GM15510 (cell line): Measurements from ENCODE around the gene ZNF74.

Experiments
- POLR2A ChIP-seq: IDR thresholded peaks from 3 replicates; pipeline ENCODE4 v1.6.1; 2011; ENCODE audit warnings: borderline replicate concordance; ENCODE audit not compliant: insufficient read length; ENCODE audit errors: extremely low read depth

ZNF74 gene

DNA sequence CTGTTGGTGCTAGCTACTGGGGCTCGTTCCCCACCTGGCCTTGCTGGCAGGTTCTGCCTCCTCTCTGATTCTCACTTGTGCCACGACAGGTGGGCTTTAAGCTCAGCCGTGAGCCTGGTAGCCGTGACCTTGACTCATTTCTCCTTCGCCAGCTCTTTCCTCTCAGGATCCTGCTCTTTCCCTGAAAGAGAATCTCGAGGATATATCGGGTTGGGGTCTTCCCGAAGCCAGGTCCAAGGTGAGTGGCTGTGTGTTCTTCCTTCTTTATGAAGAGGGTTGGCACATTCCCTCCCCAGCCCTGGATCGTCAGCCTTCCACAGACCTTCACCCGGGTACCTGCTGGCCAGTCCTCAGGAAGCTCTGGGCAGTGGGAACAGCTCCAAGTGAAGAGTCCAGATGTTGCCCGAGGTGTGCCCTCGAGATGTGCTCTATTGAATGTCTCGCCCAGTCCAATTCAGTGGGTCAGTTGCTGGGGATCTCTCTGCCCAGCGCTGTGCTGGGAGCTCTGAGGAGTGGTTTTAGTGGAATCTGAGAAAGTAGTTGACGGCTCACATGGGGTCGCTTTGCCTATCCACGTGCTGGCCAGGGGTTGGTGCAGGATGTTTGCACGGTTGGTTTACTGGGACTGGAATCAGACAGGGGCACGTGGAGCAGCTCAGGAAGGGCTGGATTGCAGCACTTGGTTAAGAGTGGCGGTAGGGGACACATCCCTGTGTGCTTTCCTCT lies 1.4 kb downstream of the ZNF74 start:
- TF ChIP-seq POLR2A: no peak

DNA sequence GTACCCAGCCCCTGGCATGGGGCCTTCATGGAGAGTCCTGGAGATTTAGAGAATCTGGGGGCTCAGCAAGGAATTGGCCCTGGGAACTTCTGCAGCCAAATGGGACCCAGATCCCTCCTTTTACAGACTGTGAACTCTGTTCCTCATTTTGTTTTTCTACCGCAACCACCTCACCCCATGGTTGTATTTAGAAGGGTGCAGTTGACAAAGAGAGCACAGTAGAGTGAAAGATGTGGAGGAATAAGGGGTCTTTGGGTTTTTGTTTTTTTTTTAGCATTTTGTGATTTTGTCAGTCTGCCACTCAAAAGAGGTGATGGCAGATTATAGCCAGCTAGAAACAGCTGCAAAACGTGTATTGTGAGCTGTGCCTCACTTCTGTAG lies 1.9 kb downstream of the ZNF74 start:
- TF ChIP-seq POLR2A: no peak

- TF ChIP-seq POLR2A: no peak
Observed at GRCh38 chr22:20396639-20397038, 2.7 kb downstream of the ZNF74 start.

DNA sequence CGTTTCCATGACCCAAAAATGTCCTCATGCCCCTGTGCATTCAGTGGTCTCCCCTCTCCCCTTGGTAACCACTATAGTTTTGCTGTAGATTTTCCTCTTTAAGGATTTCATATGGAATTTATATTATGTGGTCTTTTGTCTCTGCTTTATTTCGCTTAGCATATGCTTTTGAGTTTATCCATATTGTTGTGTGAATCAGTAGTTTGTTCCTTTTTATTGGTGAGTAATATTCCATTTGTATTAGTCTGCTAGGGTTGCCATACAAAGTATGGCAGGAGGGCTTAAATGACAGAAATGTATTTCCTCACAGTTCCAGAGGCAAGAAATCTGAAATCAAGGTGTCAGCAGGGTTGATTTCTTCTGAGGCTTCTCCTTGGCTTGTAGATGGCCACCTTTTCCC lies 3.5 kb downstream of the ZNF74 start:
- no peak for TF ChIP-seq POLR2A

GRCh38 chr22:20398420-20398819 lies 4.5 kb downstream of the ZNF74 start:
- no peak for TF ChIP-seq POLR2A

- TF ChIP-seq POLR2A: no peak
Observed at GRCh38 chr22:20399866-20400605, 6.1 kb downstream of the ZNF74 start.

DNA sequence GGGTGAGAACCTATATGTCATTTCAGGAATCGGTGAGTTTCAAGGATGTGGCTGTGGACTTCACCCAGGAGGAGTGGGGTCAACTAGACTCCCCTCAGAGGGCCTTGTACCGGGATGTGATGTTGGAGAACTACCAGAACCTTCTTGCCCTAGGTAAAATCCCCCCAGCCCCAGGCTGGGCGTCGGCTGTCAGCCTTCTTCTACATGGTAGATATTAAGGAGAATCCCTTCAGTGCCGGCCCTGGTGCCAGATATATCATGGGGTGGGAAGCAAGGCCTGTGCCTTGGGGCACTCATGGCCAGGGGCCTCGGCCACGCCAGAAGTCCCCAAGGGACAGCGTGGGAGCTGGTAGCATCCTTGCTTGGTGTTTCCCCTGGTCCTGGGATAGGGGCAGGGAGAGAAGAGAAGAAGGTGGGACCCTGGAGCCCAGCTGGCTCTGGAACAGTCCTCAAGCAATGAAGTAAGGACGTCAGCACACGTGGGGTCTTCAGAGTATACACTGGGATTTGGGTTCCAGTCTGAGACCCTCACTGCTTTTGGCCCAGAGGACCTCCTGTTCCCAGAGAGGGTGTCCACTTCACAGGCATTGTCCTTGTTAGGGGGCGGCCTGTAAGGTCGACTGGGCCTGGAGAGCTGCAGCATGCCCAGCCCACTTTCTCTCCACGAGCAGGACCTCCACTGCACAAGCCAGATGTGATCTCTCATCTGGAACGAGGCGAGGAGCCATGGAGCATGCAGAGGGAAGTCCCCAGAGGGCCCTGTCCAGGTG lies 6.8 kb downstream of the ZNF74 start:
- no peak for TF ChIP-seq POLR2A

DNA sequence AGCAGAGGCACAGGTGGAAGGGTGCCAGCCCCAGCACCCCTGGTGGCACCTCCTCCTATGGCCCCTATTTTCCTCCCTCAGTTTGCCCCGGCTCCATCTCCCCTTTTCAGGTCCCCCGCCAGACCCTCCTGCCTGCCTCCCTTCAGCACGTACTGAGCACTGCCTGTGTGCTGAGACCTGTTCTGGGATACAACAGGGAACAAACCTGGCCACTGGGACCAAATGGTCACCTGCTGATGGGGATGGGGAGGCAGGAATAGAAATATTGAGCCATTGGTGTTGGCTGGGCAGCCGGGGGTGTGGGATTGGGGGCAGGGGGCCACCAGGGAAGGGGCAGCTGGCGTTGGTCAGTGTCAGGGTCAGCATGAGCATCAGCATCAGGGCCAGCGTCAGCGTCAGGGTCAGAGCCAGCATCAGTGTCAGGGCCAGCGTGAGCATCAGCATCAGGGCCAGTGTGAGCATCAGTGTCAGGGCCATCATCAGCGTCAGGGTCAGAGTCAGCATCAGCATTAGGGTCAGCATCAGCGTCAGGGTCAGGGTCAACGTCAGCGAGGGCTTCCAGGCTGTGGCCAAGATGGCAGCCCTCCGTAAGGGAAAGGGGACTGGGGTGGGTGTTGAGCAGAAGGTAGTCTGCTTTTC lies 7.5 kb downstream of the ZNF74 start:
- TF ChIP-seq POLR2A: no peak

DNA sequence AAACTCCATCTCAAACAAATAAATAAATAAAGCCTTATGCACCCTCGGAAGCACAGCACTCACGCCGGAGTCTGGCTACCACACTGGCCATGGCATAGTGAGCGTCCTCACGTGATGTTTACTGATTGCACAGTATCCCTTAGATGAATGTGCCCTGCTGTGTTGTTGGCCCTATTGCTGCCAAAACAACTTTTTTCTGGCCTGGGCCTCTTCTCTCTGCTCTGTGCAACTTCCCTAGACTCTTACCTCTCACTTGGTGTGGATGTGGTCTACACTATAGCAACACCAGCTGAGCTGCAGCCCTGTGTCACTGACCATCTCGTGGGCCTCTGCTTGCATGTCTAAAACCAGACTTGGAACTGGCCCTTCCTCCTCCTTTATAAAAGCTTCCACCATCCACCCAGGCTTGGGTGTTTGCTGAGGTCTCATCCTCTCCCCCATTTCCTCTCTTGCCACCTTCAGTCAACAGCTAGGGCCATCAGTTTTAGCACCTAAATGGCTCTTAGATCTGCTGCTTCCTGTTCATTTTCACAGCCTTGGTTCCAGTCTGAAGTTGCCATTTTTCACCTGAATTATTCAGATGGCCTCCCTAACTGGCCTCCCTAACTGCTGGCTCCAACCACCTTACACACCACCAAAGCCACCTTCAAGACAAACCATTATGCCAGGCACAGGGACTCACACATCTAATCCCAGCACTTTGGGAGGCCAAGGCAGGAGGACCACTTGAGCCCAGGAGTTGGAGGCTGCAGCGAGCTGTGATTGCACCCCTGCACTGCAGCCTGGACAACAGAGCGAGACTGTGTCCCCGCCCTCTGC lies 9.2 kb downstream of the ZNF74 start:
- no peak for TF ChIP-seq POLR2A

GRCh38 chr22:20403779-20404140 lies 9.8 kb downstream of the ZNF74 start:
- no peak for TF ChIP-seq POLR2A

DNA sequence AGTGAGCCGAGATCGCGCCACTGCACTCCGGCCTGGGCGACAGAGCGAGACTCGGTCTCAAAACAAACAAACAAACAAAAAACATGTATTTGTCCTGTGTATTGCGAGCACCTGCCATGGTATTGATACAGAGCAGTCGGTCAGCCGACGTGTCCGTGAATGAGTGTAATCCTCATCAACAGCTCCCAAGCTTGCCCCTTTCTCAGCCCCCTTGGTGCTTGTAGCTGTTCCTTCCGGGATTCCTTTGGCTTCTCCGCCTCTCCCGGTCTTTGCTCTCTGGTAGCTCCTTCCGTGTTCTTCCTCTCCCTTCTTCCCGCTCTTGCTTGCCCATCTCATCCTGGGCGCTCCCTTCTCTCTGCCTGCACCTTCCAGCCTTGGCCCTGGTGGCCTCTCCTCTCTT lies 10.9 kb downstream of the ZNF74 start:
- no peak for TF ChIP-seq POLR2A

DNA sequence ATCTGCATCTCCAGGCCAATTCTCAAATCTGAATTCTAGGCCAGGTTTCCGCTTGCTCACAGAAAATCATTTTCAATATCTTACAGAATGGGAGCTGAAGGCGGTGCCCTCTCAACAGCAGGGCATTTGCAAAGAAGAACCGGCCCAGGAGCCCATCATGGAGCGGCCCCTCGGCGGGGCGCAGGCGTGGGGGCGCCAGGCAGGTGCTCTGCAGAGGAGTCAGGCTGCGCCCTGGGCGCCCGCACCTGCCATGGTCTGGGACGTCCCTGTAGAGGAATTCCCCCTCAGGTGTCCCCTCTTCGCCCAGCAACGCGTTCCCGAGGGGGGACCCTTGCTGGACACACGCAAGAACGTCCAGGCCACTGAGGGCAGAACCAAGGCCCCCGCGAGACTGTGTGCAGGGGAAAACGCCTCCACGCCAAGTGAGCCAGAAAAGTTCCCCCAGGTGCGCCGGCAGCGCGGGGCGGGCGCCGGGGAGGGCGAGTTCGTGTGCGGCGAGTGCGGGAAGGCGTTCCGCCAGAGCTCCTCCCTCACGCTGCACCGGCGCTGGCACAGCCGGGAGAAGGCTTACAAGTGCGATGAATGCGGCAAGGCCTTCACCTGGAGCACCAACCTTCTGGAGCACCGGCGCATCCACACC lies 11.5 kb downstream of the ZNF74 start:
- no peak for TF ChIP-seq POLR2A

GRCh38 chr22:20405931-20406685 lies 12.2 kb downstream of the ZNF74 start:
- no peak for TF ChIP-seq POLR2A
